ENCODE results near the gene HBP1.

DNA sequence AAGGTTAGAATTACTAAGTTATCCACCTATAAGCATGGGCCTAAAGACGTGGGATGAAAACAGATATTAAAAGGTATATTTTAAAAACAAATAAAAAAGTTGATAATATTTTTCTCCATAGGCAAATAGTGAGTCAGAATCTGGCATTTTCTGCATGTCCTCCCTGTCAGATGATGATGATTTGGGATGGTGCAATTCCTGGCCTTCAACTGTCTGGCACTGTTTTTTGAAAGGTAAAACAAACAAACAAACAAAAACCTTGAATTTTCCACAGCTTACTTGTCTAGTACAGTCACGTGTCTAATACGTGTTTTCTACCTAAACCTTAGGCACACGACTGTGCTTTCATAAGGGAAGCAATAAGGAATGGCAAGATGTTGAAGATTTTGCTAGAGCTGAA, 17.4 kb downstream of the HBP1 start:
- TF ChIP-seq CTCF (IDR thresholded peaks at IDR 0.05; ENCODE audit: poor library complexity) (no peak), EZH2 (IDR thresholded peaks at IDR 0.05; ENCODE audit: borderline replicate concordance) (no peak), EZH2phosphoT487 (IDR thresholded peaks at IDR 0.05; ENCODE audit: low read depth, severe bottlenecking, unreplicated experiment) (no peak)

All from hepatocyte (in vitro differentiated cells).